NCI-H1417 (cell line): ENCODE measurements around the gene NTN1.
A peak's percentile ranks its signal among the peaks of the same experiment; 100 is the strongest.
"Not testable (repeated sequence)": the region's sequence is repeated elsewhere in the genome, so short reads cannot be mapped to it uniquely, and the experiment has no call there.

Experiments used
- DNase-seq, 3 experiments: peaks; one replicate each; lab custom pipeline; 2025; lab: John Stamatoyannopoulos, UW

Gene NTN1

DNA sequence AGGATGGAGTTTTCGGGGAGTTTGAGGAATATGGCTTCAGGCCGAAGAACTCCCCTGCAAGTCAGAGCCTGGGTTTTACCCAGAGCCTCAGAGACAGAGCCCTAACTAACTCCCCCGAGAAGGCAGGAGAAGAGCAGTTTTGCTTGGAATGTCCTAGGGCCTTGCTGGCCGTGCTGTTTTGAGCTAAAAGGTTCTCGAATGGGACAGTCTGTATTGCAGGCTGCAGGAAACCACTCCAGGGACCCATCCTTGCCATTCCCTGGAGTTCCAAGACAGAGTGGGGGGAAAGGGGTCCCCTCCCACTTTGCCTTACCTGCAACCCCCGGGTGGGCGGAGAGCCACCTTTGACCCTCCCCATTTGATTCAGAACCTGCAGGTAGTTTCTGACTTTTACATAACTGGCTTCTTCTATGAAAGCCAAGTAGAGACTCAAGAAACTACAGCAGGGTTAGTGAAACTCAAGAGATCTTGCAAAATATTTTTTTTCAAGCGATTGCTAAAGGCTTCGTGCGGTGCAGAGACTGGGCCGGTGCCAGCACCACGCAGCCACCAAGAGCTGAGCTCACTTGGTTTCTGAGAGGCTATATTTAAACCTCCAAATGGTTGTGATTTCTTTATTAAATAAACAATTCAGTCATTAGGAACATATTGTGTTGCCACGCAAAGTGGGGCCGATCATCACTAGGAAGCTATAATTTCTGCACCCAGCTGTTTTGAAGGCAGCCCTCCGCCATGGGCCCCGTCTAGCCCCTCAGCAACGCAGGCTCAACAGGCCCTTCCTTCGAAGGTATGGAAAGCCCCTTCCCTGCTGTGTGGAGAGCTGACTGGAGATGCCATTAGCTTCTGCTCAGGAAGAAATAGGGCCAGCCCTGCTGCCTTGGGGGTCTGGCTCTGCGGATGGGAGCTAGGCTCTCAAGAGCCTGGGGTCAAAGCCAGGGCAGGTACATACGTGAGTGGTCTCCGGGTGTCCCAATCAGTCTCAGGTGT, 223.0 kb downstream of the NTN1 start:
- peak in 1 of 3 experiments; percentile 26 for DNase-seq

DNA sequence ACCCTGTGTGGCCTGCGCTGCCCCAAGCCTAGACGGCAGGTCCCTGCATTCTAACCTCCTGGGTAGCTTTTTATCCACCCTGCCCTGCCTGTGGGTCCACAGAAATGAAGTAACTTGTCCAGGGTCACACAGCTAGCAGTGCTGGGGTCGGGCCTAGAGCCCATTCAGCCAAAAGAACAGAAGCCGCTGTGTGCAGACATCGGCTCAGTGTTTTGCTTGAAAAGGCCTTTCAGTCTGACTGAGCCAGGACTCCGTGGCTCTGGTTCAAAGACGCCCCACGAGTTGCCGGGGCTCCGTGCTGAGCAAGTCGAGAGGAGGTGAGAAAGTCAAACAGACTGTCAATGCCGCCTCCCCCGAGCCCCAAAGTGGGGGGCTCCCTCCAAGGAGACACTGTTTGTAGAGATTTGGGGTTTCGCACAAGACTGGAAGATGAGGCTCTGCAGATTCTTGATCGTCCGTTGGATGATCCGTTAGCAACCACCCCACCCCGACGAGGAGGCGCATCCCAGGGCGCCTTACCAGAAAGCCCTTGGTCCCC, 226.2 kb downstream of the NTN1 start:
- no peak for DNase-seq

DNA sequence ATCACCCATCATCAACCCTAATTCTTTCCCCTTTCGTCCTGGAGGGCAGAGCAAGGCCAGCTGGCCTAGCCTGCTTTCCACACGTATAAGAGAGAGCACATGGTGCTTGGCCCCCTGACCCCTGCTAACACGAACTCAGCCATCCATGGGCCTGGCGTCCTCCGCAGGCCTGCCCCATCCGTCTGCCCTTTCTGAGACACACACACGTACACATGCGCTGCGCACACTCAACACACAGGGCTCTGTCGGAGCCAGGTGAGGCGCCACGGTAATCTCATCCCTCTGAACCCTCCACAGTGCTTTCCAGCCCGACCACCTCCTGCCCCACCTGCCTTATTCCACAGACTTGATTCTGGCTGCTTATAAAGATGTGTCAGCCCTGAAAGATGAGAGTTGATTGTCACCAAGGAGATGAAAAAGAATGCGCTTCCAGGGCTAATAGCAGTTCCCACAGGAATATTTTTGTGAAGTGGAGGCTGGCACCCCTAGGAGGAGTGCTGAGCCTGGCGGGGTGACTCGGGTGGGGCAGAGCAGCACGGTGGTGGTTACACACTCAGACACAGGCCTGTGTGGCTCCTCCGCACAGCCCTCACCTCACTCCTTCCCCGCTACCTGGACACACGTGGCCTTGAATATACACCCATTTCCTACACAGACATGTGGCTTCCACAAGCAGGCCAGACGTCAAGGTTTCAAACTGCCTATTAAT, 228.1 kb downstream of the NTN1 start:
- peak in 1 of 3 experiments; percentile 1 for DNase-seq

DNA sequence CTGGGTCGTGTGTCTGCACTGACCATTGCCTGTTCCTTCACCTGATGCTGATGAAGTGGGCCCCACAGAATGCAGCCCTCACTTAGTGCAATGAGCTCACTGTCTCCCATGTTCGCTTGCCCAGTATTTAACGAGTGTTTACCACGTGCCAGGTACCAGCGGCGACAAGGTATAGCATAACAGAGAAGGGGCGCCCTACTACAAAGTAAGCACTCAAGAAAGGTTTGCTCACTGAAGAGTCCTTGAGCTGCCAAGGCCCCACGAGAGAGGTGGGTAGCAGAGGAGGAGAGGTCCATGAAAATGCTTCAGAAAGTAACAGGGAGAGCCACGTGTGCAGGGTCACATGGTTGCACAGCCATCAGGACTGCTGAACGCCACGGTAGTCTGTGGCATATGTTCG, 230.0 kb downstream of the NTN1 start:
- DNase-seq: peak in 2 of 3 experiments; percentile 1 to 32

DNA sequence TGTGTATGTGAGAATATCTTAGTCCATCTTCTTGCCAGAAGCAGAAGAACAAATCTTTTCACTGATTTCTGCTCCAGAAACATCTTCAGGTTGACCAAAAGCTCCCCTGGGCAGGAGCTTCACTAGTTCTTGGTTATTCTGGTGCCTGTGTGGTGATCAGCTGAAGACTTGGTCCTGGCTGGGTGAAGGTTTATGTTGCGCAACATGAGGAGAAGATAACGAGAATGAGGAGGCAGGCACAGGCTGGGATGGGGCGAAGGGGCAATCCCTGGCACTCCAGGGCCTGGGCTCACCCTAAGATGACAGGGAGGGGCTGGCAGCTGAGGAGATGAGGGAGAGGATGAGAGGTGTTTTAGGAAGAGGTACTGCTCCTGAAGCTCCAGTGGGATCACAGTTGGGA, 232.0 kb downstream of the NTN1 start:
- DNase-seq: no peak

DNA sequence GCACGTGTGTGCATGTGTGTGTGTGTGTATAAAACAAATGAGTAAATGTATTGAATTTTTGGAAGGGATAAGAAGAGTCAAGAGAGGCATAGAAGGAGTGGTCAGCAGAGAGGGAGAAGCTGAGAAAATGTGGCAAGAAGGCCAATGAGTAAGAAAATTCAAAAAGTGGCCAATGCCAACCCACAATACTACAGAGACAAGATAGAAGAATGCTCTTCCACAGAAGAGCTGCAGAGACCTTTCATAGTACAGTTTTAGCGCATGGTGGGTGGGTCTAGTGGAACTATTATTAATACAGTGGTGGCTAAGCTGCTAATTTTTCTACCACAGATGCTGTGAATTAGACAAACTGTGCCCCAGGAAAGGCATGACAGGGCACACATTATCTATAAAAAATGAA, 233.5 kb downstream of the NTN1 start:
- no peak for DNase-seq

DNA sequence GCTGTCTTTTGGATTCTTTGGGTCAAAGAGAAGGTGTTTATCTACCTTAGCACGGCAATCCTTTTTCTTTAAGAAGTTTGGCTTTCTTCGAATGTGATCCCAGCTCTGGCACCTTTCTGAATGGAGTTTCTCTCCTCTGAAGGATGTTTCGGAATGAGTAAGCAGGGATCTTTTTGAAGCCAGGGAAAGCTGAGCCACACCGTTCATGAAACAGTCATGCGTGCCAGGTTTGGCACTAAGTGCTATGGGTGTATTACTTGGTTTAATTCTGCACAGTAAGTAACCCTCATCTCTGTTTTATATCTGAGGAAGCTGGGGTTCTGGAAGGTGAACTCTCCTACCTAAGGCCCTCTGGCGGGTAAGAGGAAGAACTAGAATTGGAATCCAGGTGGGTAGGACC, 234.5 kb downstream of the NTN1 start:
- DNase-seq: no peak

DNA sequence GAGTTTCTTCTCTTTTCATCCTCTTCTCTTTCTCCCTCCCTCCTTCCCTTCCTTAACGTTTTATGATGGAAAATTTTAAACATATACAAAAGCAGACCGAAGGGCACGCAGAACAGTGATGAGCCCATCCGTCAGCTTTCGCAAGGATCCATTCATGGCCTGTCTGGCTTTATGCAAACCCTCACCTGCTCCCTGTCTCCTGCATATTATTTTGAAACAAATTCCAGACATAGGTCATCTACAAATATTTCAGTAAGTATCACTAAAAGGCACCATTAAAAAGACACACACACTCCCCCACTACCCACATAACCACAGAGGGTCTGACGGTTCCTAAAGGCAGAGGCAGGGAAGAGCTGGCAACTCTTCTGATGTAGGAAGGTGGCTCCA, 235.0 kb downstream of the NTN1 start:
- no peak for DNase-seq

DNA sequence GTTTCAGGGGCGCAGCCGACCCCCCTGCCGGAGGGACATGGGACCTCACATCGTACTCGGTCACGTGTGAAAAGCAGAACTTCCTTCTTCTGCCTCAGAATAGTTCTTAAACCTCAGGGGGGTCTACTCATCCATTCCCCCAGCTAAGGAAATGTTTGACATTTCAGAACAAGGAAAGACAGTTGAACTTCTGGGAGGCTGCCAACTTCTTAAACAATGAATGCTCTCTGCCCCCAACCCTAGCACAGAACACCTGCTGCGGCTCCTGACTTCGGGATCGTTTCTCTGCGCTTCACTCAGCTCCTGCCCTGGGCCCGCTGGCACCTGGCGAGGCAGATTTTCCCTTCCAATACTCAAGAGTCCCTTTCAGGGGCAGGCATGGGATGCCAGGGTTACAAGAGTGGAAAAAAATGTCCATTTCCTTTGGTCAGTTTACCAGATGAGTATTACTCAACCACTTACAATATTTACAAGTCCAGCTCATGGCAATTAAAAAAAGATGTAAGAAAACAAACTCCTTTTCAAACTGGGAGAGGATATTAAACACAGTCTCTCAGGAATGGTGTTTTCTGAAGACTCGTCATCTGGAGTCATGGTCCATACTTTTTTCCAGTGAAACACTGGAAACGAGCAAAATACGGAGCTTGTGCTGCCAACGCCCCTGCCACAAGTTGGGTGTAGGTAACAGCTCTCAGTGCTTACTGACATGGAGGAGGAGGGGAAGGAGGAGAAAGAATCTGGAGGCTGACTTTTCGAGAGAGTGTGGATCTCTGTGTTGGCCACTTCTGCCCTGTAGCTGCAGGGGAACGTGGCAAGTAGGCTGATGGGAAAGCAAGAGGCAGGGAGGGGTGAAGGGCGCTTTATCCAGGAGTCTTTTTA, 235.7 kb downstream of the NTN1 start:
- DNase-seq: peak in 2 of 3 experiments; percentile 4 to 10

DNA sequence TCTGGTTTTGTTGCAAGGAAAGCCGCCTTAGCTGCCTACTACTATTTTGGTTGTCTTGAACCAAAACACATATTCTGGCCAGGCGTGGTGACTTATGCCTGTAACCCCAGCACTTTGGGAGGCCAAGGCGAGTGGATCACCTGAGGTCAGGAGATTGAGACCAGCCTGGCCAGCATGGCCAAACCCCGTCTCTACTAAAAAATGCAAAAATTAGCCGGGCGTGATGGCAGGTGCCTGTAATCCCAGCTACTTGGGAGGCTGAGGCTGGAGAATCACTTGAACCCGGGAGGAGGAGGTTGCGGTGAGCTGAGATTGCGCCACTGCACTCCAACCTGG, 236.3 kb downstream of the NTN1 start:
- not testable (repeated sequence) for DNase-seq

DNA sequence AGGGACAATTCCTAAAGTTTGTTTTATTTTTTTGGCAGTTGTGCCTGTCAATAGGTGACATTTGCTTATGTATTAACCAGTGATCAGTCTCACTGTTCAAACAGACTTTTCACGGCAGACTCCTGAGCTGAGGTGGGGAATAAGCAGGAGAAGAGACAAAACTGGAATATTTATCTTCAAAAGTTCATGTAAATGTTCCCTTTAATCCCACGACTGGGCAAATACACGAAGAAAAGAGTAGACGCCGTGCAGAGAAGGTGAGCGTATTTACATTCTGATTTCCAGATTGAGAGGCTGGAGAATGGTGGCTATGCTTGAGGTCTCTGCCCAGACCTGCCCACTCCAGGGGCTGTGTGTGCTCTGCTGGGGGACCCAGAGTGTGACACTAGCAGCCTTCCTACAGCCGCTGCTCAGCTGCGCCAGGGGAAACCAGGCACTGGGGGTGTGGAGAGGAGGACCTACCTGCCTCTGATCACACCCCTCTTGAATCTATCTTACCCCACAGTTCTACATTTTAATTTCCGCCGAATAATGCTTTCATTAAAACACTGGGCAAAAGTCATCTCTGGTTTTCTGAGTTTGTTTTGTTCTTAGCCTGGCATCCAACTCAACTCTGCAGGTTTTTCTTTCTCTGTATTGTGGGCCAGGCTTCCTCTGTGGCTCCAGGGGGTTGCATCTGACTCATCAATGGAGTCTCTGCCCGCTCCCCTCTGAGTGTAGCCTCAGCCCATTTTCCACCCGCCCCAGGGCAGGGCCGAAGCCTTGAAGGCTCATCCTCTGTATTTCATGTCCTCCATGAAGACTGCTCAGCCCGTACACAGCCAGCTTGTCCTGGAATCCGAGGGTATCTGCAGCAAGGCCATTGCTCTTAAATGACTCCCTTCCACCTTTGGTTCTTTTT, 237.1 kb downstream of the NTN1 start:
- DNase-seq: peak in 2 of 3 experiments; percentile 26 to 50

DNA sequence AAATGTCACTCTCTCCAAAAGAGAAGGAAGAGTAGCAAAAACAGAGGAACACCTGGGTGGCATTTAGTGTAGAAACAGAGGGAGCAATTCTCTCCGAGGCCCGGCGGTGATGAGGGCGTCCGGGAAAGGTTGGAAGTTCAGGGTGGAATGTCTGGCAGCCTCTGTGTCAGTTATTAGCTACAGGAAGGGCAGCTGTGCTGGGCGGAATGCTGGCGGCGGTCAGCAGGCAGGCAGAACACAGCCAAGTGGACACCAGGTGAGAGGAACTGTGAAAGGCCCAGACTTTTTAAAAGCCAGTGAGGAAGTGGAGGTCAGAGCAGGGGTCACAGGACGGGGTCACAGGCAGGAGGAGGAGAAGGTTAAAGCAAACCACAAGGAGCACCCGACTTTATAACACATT, 238.1 kb downstream of the NTN1 start:
- peak in 1 of 3 experiments; percentile 44 for DNase-seq

DNA sequence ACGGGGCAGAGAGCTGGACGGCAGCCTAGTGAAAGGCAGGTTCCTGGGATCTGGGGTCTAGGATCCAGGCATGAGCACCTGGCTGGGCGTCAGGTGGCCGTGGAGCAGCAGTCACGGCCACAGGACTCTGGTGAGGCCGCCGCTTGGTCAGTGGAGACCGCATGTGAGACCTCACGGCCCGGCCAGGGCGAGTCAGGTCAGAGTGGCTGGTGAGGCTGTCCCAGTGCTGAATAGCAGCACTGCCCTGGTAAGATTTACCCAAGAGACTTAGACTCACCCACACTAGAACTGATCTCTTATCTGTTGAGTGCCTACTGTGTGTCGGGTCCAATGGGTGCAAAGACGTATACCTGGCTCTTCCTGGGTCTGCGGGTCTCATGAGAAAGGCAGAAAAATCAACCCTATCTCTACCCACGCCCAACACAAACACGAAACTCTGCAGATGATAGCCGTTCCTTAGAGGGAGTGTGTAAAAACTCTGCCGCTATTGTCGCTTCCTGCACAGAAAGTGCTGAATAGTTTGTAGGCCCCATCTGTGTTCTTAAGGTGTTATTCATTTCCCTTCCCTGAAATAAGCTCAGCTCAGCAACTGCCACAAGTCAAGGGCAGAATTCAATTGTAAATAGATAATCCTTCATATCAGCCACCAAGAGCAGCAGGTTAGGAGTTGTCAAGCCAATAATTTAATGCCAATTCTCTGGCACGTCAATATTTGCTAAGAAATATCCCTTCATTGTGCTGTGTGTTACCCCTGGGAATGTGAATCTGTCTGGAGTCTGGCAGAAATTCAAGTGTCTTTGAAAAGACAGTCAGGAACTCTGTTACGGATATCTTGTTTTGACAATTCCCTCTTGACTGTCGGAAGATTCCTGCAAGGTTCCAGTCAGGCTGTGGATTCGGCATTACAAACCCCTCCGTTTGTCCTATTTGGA, 240.0 kb downstream of the NTN1 start:
- DNase-seq: peak in 1 of 3 experiments; percentile 14

DNA sequence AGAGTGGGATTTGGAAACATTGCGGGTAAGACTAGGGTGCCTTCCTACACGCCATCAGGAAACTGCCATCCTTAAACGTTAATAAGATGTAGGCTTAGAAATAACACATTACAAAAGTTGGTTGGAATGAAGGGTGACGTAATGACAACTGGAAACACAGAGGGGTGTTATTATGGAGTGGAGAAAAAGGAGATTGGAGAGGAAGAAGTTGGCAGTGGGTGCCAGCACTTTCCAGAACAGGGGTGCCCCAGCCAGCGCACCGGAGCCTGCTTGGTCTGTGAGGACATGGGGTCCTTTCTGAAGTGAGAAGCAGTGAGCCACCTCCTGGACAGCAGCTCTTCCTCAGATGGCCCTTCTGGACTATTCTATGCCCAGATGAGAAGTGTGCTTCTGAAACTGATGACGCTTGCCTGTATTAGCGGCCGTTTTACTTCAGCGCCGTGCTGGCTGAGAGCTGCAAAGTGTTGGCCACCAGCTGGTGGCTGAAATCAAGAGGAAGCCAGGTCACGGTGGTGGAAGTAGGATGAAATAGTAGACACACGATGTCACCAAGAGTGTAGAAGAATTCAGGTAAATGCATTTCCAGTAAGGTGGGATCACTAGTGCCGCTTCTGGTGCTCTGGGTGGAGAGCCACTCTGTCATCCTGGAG, 244.8 kb downstream of the NTN1 start:
- no peak for DNase-seq

DNA sequence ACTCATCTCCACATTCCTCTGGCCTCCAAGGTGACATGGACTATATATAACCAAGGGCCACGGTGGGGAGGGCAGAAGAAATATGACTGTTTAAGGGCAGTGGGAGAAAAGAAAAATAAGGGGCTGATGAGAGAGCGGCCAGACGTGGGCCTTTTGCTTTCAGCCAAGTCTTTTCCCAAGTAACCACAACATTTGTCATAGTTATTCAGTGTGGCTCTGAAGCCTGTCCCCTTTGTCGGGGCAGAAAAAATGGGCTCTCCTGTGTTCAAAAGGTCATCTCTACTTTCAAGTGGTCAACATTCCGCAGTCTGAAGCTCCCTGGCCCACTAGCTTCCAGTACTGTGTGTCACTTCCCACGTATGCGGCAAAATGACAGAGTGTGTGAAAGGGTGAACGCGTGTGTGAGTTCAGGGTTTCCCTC, 245.4 kb downstream of the NTN1 start:
- no peak for DNase-seq

DNA sequence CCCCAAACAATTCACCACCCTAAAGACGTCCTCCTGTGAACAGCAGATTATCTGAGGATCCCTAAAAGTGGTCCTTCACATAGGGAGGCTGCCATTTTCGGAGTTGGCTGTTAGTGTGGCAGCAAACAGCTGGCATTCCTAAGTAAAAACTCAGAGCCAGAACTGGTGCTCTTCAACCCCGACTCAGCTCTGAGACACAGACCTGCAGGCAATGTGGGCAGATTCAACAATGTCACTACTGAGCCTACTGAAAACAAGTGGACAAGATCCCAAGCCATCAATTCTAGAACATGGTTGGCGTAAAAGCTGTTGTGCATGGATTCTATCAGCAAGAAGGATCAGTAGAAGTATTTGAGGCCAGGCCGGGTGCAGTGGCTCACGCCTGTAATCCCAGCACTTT, 247.2 kb downstream of the NTN1 start:
- no peak for DNase-seq

DNA sequence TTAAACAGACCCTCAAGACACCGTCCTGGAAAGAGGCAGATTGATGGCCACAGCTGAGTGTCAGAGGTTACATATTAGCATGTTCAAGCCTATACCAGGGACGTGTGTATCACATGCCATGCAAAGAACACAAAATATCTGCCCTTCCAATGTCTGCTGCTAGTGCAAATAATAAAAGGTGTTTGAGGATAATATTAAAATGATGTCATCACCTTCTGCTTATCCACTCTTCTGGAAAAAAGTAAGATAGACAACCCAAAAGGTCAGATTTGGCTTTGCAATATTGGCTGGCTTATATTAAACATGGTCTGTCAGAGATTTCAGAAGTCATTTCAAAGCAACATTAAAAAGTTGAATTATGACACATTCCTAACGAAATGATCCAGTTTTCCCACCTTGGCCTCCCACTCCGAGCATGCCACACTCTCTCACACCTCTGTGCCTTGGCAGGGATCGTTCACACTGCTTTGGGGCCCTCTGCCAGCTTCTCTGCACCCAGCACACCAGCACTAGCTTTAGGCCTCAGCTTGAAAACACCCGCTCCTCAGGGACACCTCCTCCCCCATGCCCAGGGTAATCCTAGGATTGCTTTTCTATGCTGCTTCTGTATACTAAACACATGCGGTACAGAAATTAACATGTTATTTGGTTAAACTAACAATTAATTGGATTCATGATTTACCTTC, 248.2 kb downstream of the NTN1 start:
- DNase-seq: no peak

DNA sequence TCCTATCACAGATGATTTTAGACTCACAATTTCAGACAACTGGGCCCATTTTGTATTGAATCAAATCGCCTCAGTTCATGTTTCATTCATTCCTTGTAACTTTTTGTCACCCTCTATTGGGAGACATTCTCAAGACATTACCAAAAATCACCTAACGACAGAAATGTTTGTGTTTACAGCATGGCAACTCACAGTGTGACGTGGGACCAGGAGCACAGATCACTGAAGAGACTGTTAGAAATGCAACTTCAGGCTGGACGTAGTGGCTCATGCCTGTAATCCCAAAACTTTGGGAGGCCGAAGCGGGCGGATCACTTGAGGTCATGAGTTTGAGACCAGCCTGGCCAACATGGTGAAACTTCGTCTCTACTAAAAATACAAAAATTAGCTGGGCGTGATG, 249.6 kb downstream of the NTN1 start:
- no peak for DNase-seq

DNA sequence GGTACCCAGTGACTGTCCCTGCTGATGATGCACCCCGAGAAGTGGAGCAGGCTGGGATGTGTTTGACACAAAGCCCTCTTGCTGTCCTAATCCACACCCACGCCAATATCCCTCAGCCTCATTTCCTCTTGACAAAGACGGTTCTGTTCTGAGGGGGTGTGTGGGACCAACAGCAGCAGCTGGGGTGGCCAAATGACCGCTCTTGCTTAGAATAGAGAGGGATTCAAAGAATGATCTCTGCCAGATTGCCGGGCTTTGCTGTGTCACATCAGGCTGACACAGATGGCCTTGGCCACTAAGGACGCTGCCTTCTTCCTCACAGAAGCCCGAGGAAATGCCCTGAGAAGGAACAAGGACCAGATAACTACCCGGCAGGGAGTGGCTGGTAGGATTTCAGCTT, 250.7 kb downstream of the NTN1 start:
- no peak for DNase-seq
